Measurements from ENCODE around the gene DNAH14.
A peak's percentile ranks its signal among the peaks of the same experiment; 100 is the strongest.
"Not testable (repeated sequence)": the region's sequence is repeated elsewhere in the genome, so short reads cannot be mapped to it uniquely, and the experiment has no call there.

Gene DNAH14

DNA sequence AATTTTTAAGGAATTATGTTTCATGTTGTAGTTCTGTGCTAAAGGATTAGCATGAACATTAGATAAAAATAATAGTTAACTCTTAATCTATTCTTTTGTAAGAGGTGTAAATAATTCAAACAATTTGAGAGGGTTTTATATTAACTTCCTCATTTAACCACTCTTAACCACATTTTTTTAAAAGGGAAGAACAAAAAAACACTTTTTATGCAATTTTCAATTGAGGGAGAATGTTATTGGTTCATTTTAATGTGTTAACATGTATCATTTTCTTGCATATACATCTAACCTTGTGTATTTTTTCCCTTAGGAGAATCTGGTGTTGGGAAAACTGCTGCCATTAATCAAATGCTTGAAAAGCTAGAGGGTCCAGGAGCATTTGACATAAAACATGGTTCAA is 329.3 kb downstream of the DNAH14 start:
- no peak for DNase-seq

DNA sequence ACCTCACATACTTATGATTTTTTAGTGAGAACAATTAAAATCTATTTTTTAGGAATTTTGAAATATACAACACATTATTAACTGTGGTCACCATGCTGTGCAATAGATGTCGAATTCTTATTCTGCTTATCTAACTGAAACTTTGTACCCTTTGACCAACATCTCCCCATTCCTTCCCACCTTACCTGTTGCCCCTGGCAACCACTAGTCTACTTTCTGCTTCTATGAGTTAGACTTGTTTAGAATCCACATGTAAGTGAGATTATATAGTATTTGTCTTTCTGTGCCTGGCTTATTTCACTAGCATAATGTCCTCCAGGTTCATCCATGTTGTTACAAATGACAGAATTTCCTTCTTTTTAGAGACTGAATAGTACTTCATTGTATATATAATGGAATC is 330.1 kb downstream of the DNAH14 start:
- DNase-seq = no peak

DNA sequence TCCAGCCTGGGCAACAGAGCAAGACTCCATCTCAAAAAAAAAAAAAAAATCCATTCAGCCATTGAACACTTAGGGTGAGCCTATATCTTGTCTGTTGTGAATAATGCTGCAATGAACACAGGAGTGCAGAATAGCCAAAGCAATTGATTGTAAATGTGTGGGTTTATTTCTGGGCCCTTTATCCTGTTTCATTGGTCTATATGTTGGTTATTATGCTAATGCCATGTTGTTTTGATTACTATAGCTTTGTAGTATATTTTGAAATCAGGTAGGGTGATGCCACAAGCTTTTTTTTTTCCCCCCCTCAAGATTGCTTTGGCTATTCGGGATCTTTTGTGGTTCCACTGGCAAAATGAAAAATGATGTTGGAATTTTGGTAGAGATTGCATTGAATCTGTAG is 330.8 kb downstream of the DNAH14 start:
- no peak for DNase-seq

DNA sequence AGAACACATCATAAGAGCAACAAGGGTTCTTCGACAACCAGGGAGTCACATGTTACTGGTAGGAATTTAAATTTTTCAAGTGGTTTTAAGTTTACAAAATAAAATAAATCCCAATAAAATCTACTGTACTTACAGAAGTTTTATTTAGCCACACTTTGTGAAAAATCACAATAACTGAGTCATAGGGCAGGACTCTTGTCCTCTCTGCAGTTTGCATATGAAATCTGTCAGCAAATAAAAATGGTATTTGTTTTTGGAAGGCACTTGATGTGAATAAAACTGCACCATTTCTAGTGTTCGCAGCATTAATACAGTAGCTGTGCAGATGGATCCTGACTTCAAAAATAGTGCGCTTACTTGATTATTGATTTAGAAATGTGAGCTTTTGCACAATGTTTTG is 348.0 kb downstream of the DNAH14 start:
- DNase-seq = no peak

DNA sequence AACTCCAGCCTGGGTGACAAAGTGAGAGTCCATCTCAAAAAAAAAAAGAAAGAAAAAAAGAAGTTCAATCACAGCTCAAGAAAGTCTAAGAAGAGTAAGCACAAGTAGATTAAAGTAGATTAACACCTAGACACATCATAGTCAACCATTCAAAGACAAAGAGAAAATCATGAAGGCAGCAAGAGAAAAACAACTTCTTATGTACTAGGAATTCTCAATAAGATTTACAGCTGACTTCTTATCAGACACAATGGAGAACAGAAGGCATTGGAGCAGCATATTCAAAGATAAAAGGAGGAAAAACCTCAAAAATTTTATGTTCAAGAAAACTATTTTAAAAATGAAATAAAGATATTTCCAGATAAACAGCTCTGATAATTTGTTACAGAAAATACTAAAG is 351.1 kb downstream of the DNAH14 start:
- DNase-seq = no peak

DNA sequence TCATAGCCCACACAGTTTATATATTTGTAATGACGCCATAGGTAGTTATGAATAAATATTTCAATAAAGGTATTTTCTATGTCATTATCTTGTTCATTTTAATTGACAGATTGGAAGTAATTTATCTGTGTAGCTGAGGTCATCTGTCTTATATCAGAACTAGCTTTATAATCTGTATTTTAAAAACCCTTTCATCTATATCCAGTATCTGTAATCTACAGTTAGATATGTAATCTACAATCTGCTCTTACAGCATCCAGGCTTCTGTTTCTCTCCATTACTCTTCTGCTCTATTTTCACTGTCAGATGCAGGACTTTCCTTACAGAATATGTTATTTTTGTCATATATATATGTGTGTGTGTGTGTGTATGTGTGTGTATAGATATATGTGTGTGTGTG is 360.8 kb downstream of the DNAH14 start:
- no peak for DNase-seq

GRCh38 chr1:225299624-225300023 is 370.1 kb downstream of the DNAH14 start:
- no peak for DNase-seq

DNA sequence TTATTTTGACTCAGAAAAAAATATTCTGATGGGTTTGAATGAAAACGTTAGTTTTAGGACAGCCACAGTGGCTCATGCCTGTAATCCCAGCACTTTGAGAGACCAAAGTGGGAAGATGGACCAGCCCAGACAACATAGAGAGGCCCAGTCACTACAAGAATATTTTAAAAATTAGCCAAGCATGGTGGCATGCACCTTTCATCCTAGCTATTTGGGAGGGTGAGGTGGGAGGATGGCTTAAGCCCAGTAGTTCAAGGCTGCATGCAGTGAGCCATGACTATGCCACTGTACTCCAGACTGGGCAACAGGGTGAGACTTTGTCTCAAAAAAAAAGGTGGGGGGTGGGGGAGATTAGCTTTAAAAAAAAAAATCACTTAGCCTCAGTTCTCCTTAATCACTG is 370.9 kb downstream of the DNAH14 start:
- DNase-seq = no peak

DNA sequence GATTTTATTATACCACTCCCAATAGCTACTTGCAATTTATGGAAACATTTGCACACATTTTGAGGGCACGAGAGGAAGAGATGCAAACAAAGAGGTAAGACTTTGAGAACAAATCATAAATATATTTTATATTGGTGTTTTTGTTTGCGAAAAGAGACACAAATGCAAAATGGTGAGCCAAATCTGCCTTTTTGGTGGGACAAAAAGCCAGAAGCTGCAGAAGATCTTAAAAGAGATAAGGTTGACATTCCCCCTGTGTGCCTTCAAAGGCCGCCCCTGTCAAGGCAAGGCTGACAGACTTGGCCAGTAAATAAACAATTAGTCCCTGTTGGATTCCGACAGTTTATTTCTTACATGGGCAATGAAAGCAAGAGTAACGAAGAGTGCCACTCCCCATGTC is 375.5 kb downstream of the DNAH14 start:
- DNase-seq = no peak

- not testable (repeated sequence) for DNase-seq
These were observed 381.1 kb downstream of the DNAH14 start for GRCh38 chr1:225310544-225310943.

GRCh38 chr1:225318706-225319575 is 389.5 kb downstream of the DNAH14 start:
- DNase-seq = peak; percentile 38

GRCh38 chr1:225319871-225320270 is 390.4 kb downstream of the DNAH14 start:
- DNase-seq = no peak

DNA sequence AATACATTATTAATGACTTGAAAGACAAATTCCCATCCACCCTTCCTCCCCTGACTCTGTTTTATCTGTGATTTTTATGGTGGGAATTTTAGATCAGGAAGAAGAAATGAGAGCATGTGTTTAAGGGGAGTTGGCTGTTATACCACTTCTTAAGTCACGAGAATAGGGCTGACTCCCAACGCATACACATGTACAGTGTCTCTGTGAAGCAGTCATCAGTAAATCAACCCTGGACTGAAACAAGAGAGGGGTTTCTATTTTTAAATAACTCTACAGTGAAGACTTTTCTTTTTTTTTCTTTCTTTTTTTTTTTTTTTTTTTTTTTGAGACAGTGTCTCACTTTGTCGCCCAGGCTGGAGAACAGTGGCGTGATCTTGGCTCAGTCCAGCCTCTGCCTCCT is 392.3 kb downstream of the DNAH14 start:
- no peak for DNase-seq

GRCh38 chr1:225329041-225329440 is 399.6 kb downstream of the DNAH14 start:
- DNase-seq = no peak

GRCh38 chr1:225329996-225330395 is 400.5 kb downstream of the DNAH14 start:
- not testable (repeated sequence) for DNase-seq

GRCh38 chr1:225332686-225333085 is 403.2 kb downstream of the DNAH14 start:
- DNase-seq = no peak

GRCh38 chr1:225335098-225335778 is 405.8 kb downstream of the DNAH14 start:
- DNase-seq = not testable (repeated sequence)

DNA sequence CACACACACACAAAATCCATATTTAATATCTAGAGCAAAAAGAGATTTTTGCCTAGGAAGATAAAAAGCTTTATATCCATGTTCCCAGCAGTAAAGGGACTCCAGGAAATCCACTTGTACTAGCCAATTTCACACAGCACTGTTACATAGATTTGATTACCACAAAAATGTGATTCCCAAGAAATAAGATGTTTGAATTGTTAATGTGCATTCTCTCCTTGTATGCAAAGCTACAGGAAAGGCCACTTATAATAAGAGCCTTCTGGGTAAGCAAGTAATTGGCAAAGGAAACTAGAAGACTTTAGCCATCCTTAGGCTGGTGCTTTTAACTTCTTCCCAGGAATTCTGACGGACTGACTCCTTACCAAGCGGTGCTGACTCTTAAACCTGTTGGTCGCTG is 409.1 kb downstream of the DNAH14 start:
- no peak for DNase-seq

DNA sequence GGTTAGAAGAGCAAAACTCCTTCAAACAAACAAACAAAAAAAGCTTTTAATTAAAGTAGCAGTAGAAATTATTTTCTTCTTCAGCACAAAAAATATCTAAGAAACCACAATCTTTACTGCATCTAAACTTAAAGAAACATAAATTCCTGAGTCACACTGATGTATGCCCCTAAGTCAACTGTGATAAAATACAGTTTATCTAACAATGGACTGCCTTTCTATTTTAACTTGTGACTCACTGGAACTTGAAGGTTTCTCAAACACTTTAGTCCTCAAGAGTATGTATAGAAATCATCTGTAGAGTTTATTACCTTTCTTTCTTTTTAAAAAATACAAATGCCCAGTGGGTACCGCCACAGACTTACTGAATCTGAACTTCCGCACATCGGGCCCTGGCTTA is 412.2 kb downstream of the DNAH14 start:
- no peak for DNase-seq

GRCh38 chr1:225342695-225343094 is 413.2 kb downstream of the DNAH14 start:
- no peak for DNase-seq

DNA sequence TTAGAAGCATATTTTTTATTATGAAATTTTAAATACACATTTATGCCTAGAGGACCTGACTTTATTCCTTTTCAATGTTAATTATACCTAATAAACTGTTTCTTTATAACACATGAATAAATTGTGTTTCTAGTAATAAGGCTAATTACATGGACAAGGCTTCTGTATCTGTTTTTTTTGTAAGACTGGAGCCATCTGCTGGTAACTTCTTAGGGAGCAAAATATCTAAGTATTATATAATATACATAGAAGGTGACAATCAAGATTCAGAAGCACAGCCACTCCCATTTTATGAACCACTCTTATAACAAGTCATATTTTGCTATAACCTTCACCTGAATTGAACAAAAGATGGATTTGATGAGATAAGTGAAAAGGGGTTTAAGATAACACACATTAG is 414.1 kb downstream of the DNAH14 start:
- no peak for DNase-seq

- no peak for DNase-seq
These were observed 417.7 kb downstream of the DNAH14 start for GRCh38 chr1:225347123-225347683.

GRCh38 chr1:225348400-225348799 is 418.9 kb downstream of the DNAH14 start:
- no peak for DNase-seq

- no peak for DNase-seq
These were observed 420.4 kb downstream of the DNAH14 start for GRCh38 chr1:225349826-225350225.

All from fibroblast of skin of abdomen (primary cell).